HCT116 (cell line): ENCODE results near the gene DYNC1LI1. TPM values are rescaled to one million over a fixed set of nuclear protein-coding genes. Genes with fewer than 3 reads are reported as not detected.

ENCODE experiments used
- ATAC-seq: fragments of 200-7000 bp; cut with Tn5 transposase; 2 replicates; pipeline ENCODE4 v1.9.1; 2020; ENCODE audit warnings: mild to moderate bottlenecking, moderate library complexity
- BruUV-seq: library from RNA; stranded (reverse); fragments of 400-500 nt; replicated peaks from 2 replicates; lab custom pipeline; 2021; lab: Mats Ljungman, UMichigan
- CTCF ChIA-PET: fragments of 300-600 bp; sonication (Branson Sonifier 250); formaldehyde crosslinking; loops from one replicate; lab custom pipeline; 2021; ENCODE audit warnings: antibody characterized with exemption; lab: Charles Lee
- POLR2A ChIA-PET: fragments of 300-600, 350-600 bp; sonication (Branson Sonifier 250); formaldehyde crosslinking; loops from one replicate; lab custom pipeline; 2021; ENCODE audit warnings: antibody characterized with exemption; lab: Charles Lee
- RAD21 ChIA-PET, 2 experiments: fragments of 300-600 bp; sonication (Branson Sonifier 250); formaldehyde crosslinking; loops; one replicate each; lab custom pipeline; 2023; ENCODE audit warnings: low total read pairs in 2 of 2; ENCODE audit not compliant: uncharacterized antibody in 2 of 2, unreplicated experiment in 2 of 2, low non-redundant PET in 1 of 2; lab: Charles Lee
- DNase-seq: peaks from one replicate; pipeline ENCODE4 v3.0.0-alpha.2; 2010; ENCODE audit warnings: low read depth, low spot score
- H2AFZ ChIP-seq: fragments of 200-600 bp; shearing (Covaris generic), sonication (generic); 2 replicates; pipeline ENCODE4 v1.6.1; 2017; ENCODE audit warnings: low read depth, mixed run types, mixed read lengths, antibody characterized with exemption, low read length; ENCODE audit not compliant: poor library complexity, severe bottlenecking
- H3K27ac ChIP-seq: 2 replicates; pipeline ENCODE4 v1.5.1; 2012; ENCODE audit warnings: low read depth, low read length
- H3K27me3 ChIP-seq: fragments of 200-600 bp; sonication (generic); 2 replicates; pipeline ENCODE4 v1.6.1; 2016; ENCODE audit warnings: mixed run types, low read length, mixed read lengths; ENCODE audit not compliant: insufficient read depth
- H3K36me3 ChIP-seq, 2 experiments: fragments of 200-500 bp in 1 of 2; fragments of 200-600 bp in 1 of 2; sonication (Bioruptor generic) in 1 of 2; sonication (generic) in 1 of 2; 2 replicates each; pipeline versions ENCODE4 v1.5.1 to v1.6.1; 2014 to 2016; ENCODE audit warnings: low read length in 2 of 2, inconsistent platforms in 1 of 2, mixed read lengths in 1 of 2, mixed run types in 1 of 2; ENCODE audit not compliant: insufficient read depth in 2 of 2, control insufficient read depth in 1 of 2
- H3K4me1 ChIP-seq, 2 experiments: fragments of 200-600 bp in 1 of 2; sonication (generic) in 1 of 2; 2 replicates each; pipeline versions ENCODE4 v1.5.1 to v1.6.1; 2012 to 2017; ENCODE audit warnings: low read length in 2 of 2, inconsistent platforms in 1 of 2, mild to moderate bottlenecking in 1 of 2, mixed read lengths in 1 of 2, mixed run types in 1 of 2, moderate library complexity in 1 of 2; ENCODE audit not compliant: insufficient read depth in 2 of 2, control insufficient read depth in 1 of 2
- H3K4me2 ChIP-seq: fragments of 200-600 bp; sonication (generic); 2 replicates; pipeline ENCODE4 v1.6.1; 2017; ENCODE audit warnings: mixed run types, low read length, mixed read lengths
- H3K4me3 ChIP-seq, 2 experiments: fragments of 200-600 bp in 1 of 2; sonication (generic) in 1 of 2; replicated peaks in 1 of 2; 2 replicates each; pipeline ENCODE4 v1.5.1; 2011 to 2016; ENCODE audit warnings: low read length in 2 of 2, control low read depth in 1 of 2, low read depth in 1 of 2, mild to moderate bottlenecking in 1 of 2, mixed read lengths in 1 of 2, mixed run types in 1 of 2
- H3K79me2 ChIP-seq: fragments of 200-600 bp; sonication (generic); 2 replicates; pipeline ENCODE4 v1.6.1; 2017; ENCODE audit warnings: mild to moderate bottlenecking, mixed run types, low read length, moderate library complexity, mixed read lengths; ENCODE audit not compliant: insufficient read depth
- H3K9ac ChIP-seq: fragments of 200-600 bp; sonication (generic); 2 replicates; pipeline ENCODE4 v1.6.1; 2016; ENCODE audit warnings: low read length, mixed read lengths
- H3K9me2 ChIP-seq: fragments of 200-600 bp; sonication (generic), shearing (Covaris generic); 2 replicates; pipeline ENCODE4 v1.6.1; 2017; ENCODE audit warnings: mixed run types, mild to moderate bottlenecking, moderate library complexity; ENCODE audit not compliant: insufficient read depth
- H3K9me3 ChIP-seq, 2 experiments: fragments of 200-500 bp in 1 of 2; fragments of 200-600 bp in 1 of 2; sonication (Bioruptor generic) in 1 of 2; sonication (generic) in 1 of 2; 2 replicates each; pipeline ENCODE4 v1.6.1; 2014 to 2017; ENCODE audit warnings: low read length in 2 of 2, mixed read lengths in 2 of 2, inconsistent platforms in 1 of 2, low read depth in 1 of 2, mild to moderate bottlenecking in 1 of 2, mixed run types in 1 of 2, moderate library complexity in 1 of 2; ENCODE audit not compliant: control insufficient read depth in 1 of 2, insufficient read depth in 1 of 2
- H4K20me1 ChIP-seq: fragments of 200-600 bp; sonication (generic), shearing (Covaris generic); 2 replicates; pipeline ENCODE4 v1.6.1; 2017; ENCODE audit warnings: mixed run types, mild to moderate bottlenecking, moderate library complexity; ENCODE audit not compliant: insufficient read depth
- CBX3 ChIP-seq: IDR thresholded peaks from 2 replicates; pipeline ENCODE4 v1.6.1; 2012; ENCODE audit warnings: low read depth
- CEBPB ChIP-seq: IDR thresholded peaks from 2 replicates; pipeline ENCODE4 v1.6.1; 2012; ENCODE audit warnings: low read depth
- ELF1 ChIP-seq: IDR thresholded peaks from 2 replicates; pipeline ENCODE4 v1.6.1; 2012; ENCODE audit warnings: low read depth, borderline replicate concordance
- EZH2 ChIP-seq: fragments of 200-600 bp; sonication (generic); IDR thresholded peaks from 2 replicates; pipeline ENCODE4 v1.6.1; 2017; ENCODE audit warnings: antibody characterized with exemption, mixed run types
- EZH2phosphoT487 ChIP-seq: fragments of 200-600 bp; IDR thresholded peaks from 2 replicates; pipeline ENCODE4 v1.6.1; 2018; ENCODE audit warnings: antibody characterized with exemption, borderline replicate concordance
- POLR2A ChIP-seq: IDR thresholded peaks from 2 replicates; pipeline ENCODE4 v1.7.0; 2011; ENCODE audit warnings: borderline replicate concordance; ENCODE audit not compliant: insufficient read depth, insufficient read length; ENCODE audit errors: extremely low read depth
- POLR2AphosphoS5 ChIP-seq: IDR thresholded peaks from 2 replicates; pipeline ENCODE4 v1.6.1; 2011; ENCODE audit warnings: mild to moderate bottlenecking, low read depth, low read length, moderate library complexity
- RAD21 ChIP-seq: IDR thresholded peaks from 2 replicates; pipeline ENCODE4 v1.6.1; 2012; ENCODE audit warnings: low read depth, mild to moderate bottlenecking
- REST ChIP-seq: IDR thresholded peaks from 2 replicates; pipeline ENCODE4 v1.6.1; 2012; ENCODE audit warnings: low read depth
- SIN3A ChIP-seq: IDR thresholded peaks from 2 replicates; pipeline ENCODE4 v1.6.1; 2012; ENCODE audit warnings: low read depth
- TCF7L2 ChIP-seq: IDR thresholded peaks from 2 replicates; pipeline ENCODE4 v1.7.0; 2011; ENCODE audit warnings: borderline replicate concordance, inconsistent platforms; ENCODE audit not compliant: insufficient read depth, insufficient read length; ENCODE audit errors: extremely low read depth
- ZBTB33 ChIP-seq: IDR thresholded peaks from 2 replicates; pipeline ENCODE4 v1.6.1; 2011; ENCODE audit warnings: mild to moderate bottlenecking, low read length, moderate library complexity; ENCODE audit not compliant: insufficient replicate concordance; ENCODE audit errors: extremely low read depth
- ZNF274 ChIP-seq: fragments of 200-500 bp; sonication (Bioruptor generic); IDR thresholded peaks from 2 replicates; pipeline ENCODE4 v1.6.1; 2014; ENCODE audit warnings: mild to moderate bottlenecking, low read depth, low read length, inconsistent platforms
- intact Hi-C: fragments of 100-400 bp; cut with micrococcal nuclease; formaldehyde crosslinking; loops from 2 replicates; pipeline ENCODE4 v1.10.0; 2022
- total RNA-seq: library from RNA; stranded (reverse); gene quantifications from one replicate; pipeline ENCODE4 v1.2.1, GENCODE V29; 2021; ENCODE audit not compliant: unreplicated experiment

The DYNC1LI1 gene
- total RNA-seq, 1 experiment from 2014 or later = 39.4 TPM

- ChIA-PET POLR2A (no interaction called here), RAD21 (no interaction called here), CTCF (interaction anchor here (0.7 kb wide), 1 partner anchor 33 kb away, joined by 4 read pairs; no protein-coding TSS in a partner anchor)
- Histone ChIP-seq H2AFZ (peak overlapping the region; percentile 99), H3K9ac (peak overlapping the region; percentile 78; the same call in 1 of the 2 replicates), H3K79me2 (peaks cover 26% of the 10 kb centered on the region), H3K4me3 (peak overlapping the region; percentile 89 to 90), H3K27ac (no peak overlapping the region), H3K27me3 (no peaks in the 10 kb centered on the region), H3K4me2 (peak overlapping the region; percentile 91), H3K9me3 (no peaks in the 10 kb centered on the region), H3K9me2 (no peaks in the 10 kb centered on the region), H3K4me1 (peaks cover 4 to 14% of the 10 kb centered on the region in 2 experiments; a peak in 3 of 4 replicates), H3K36me3 (no peaks in the 10 kb centered on the region), H4K20me1 (peaks cover 3% of the 10 kb centered on the region; the same call in 1 of the 2 replicates)
- no peak for DNase-seq
- TF ChIP-seq ZNF274 (no peak), SIN3A (no peak)
- ATAC-seq = no peak
- intact Hi-C loops = no loop called here
- BruUV-seq = no TSS peak
These were observed 67.7 kb downstream of the DYNC1LI1 start for GRCh38 chr3:32502946-32503286.

GRCh38 chr3:32502118-32502945 is 68.3 kb downstream of the DYNC1LI1 start, which contains the start of gene CMTM6:
Gene CMTM6, minus strand, starts transcription at chr3:32502852. Its CDS starts 107 bp downstream, at chr3:32502745.
- no TSS peak for BruUV-seq
- peak; percentile 42 for DNase-seq
- CTCF ChIA-PET = interaction anchor here (0.7 kb wide), 1 partner anchor 32 kb away, joined by 4 read pairs; no protein-coding TSS in a partner anchor
- peak within 1 kb of the TSS; percentile 75 for H3K27ac ChIP-seq
- H3K4me1 ChIP-seq = peaks cover 4 to 14% of the 10 kb centered on the region in 2 experiments; a peak in 3 of 4 replicates
- intact Hi-C loops = no loop called here
- peak; percentile 91 for ATAC-seq
- POLR2A ChIA-PET = no interaction called here
- RAD21 ChIA-PET = no interaction called here
- H3K9me3 ChIP-seq = no peaks in the 10 kb centered on the region
- H4K20me1 ChIP-seq = peaks cover 3% of the 10 kb centered on the region; the same call in 1 of the 2 replicates
- no peaks in the 10 kb centered on the region for H3K9me2 ChIP-seq
- peak within 1 kb of the TSS; percentile 91 for H3K4me2 ChIP-seq
- H3K4me3 ChIP-seq = peak within 1 kb of the TSS; percentile 89 to 90
- H3K79me2 ChIP-seq = peaks cover 26% of the 10 kb centered on the region
- peak within 1 kb of the TSS; percentile 99 for H2AFZ ChIP-seq
- H3K36me3 ChIP-seq = no peaks in the 10 kb centered on the region
- H3K9ac ChIP-seq = peak within 1 kb of the TSS; percentile 78
- no peaks in the 10 kb centered on the region for H3K27me3 ChIP-seq
- no peak for TF ChIP-seq ZBTB33
- TF ChIP-seq RAD21 = no peak
- peak; percentile 17; the same call in 1 of the 2 replicates for TF ChIP-seq ELF1
- no peak for TF ChIP-seq EZH2
- TF ChIP-seq EZH2phosphoT487 = no peak
- no peak for TF ChIP-seq CEBPB
- TF ChIP-seq POLR2AphosphoS5 = peak; percentile 89
- TF ChIP-seq REST = no peak
- TF ChIP-seq CBX3 = no peak
- TF ChIP-seq POLR2A = no peak
- TF ChIP-seq TCF7L2 = no peak
- TF ChIP-seq ZNF274 = no peak
